Testis (tissue), 2 donors: ENCODE results near the gene UEVLD.

Source experiments
- CTCF ChIP-seq, 3 experiments: fragments of 450-650 bp in 2 of 3; fragments of 200-600 bp in 1 of 3; sonication (generic) in 1 of 3; IDR thresholded peaks; one replicate each; pipeline ENCODE4 v1.5.1; 2016 to 2019; ENCODE audit warnings: antibody characterized with exemption in 3 of 3, mild to moderate bottlenecking in 2 of 3, moderate library complexity in 1 of 3
- POLR2A ChIP-seq: fragments of 450-650 bp; IDR thresholded peaks from one replicate; pipeline ENCODE4 v1.6.1; 2017; ENCODE audit warnings: antibody characterized with exemption, mild to moderate bottlenecking, moderate library complexity

GRCh38 chr11:18522388-18522787 is 66.1 kb downstream of the UEVLD start:
- TF ChIP-seq POLR2A = no peak
- TF ChIP-seq CTCF (IDR thresholded peaks at IDR 0.05) = no peak
